HG02870 (cell line): Measurements from ENCODE around the gene SCYL3.

Source experiments
- ATAC-seq: cut with Tn5 transposase; IDR thresholded peaks from one replicate; pipeline ENCODE4 v1.9.1; 2021; ENCODE audit warnings: mild to moderate bottlenecking, moderate library complexity; ENCODE audit not compliant: unreplicated experiment

Gene SCYL3

DNA sequence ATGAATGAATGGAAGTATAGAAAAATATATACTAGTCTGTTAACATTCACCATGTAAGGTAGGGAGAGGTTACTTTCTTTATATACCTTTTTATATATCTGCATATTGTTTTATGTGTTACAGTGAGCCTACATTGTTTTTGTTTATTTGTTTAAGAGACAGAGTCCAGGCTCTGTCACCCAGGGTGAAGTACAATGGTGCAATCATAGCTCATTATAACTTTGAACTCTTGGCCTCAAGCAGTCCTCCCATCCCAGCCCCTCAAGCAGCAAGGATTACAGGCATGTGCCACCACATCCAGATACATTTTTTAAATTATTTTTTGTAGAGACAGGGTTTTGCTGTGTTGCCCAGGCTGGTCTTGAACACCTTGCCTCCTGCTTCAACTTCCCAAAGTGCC lies 7.4 kb upstream of the SCYL3 start:
- no peak for ATAC-seq

DNA sequence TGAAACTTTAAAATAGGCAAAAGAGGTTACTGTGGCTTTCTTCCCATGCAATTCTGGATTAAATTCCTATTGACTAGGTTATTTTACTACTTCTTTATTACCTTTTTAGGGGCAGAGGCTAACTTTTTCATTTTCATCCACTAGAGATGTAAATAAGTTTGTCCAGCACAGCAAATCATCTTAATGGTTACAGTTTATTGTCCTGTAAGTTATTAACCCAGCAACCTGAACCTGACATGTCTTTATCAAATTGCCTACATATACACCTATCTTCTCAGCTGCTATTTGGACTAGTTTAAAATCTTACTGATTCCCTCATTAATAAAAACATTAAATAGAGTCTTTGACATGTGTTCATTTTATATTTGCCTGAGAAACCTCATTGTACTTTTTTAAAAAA lies 6.9 kb upstream of the SCYL3 start:
- ATAC-seq = no peak

DNA sequence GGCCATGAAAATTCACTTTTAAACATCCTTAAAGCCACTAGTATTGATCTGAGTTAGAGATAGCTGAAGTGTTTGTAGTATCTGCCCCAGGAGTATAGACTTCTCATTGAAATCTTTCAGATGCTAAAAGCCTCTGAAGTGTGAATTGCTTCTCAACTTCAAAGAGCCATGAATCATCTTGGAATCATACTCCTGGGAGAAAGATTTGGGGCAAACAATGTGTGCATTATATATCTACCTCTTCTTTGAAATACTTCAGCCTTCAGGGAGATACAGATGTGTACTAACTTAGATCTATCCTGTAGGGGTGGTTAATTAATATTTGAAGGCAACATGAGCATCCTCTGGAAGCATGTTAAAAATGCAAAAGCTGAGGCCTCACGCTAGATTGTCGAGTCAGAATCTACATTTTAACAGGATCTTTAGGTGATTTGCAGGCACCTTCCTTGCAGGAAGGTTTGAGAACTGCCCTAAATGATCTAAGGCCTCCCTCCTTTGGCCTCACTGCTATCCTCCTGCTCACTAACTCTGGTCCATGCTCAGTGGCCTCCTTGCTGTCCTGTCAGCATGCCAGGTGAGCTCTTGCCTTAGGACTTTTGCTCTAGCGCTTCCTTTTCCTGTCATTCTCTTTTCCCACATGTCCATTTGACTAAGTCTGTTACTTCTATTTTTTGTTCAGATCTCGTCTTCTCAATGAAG lies 6.0 kb upstream of the SCYL3 start:
- no peak for ATAC-seq

DNA sequence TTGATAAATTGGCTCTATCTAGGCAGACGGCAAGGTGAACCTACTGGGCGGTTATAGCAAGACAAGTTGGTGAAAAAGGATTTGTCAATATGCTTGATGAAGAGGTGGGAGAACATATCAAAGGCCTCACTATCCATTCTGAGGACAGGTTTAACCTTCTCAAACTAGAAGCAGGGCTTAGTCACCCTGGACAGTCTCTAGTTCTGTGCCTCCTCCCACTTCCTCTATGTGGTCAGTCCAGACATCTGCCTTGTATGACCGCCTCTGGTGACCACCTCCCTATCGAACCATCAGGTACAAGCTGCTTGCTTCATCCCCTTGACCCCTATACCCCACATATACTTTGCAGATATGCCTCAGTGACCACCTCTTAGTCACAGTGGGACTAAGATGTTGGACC lies 2.3 kb upstream of the SCYL3 start:
- ATAC-seq = peak; percentile 18

DNA sequence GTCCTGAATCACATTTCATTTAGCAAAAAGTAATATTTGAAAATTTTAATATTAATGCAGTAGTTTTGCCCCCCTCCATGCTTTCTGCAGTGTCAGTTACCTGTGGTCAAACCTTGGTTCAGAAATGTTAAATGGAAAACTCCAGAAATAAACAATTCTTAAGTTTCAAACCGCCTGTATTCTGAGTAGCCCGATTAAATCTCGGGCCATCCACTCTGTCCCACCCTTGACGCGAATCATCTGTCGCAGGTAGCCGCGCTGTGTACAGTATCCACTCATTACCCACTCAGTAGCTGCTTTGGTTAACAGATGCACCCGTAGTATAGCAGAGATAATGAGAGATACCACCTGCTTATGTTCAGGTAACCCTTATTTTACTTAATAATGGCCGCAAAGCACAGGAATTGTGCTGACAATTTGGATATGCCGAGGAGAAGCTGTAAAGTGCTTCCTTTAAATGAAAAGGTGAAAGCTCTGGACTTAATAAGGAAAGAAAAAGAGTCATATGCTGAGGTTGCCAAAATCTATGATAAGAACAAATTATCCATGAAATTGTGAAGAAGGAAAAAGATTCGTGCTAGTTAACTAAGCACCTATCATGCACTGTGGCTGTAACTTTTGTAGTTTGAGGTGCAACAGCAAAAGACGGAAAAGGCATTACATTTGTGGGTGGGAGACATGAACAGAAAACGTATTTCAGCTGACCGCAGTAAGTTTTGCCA lies 889 bp upstream of the SCYL3 start:
- ATAC-seq = no peak

DNA sequence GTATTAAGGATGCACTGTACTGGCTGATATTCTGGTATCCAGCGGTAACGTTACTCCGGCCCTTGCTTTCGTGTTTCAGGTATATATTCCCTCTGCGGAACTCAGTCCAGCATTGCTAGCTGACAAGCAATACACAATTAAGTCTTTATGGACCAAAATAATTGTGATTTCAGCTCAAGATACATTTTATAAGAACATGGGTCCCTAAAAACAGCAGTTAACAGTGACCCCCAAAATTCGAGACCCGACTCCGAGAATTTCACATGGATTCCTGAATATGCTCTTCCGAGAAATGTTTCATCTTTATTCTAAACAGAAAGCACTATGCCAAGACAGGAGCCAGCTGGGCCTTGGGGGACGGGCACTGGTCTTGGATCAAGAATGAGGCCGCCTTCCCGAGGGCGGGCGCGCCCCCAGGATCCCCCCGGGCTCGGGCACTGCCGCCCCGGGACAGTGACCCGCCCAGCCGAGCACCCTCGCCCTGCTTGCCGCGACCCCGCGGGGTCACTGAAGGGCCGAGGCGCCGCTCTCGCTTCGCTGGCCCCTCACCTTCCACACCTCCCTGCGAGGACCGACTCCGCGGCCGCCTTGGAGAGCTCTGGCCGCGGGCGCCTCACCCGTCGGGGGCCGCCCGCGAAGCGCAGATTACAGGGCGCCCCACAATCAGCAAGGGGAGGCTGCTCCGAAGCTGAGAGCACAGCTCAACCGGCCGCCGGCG lies 610 bp downstream of the SCYL3 start:
- ATAC-seq = peak; percentile 2

DNA sequence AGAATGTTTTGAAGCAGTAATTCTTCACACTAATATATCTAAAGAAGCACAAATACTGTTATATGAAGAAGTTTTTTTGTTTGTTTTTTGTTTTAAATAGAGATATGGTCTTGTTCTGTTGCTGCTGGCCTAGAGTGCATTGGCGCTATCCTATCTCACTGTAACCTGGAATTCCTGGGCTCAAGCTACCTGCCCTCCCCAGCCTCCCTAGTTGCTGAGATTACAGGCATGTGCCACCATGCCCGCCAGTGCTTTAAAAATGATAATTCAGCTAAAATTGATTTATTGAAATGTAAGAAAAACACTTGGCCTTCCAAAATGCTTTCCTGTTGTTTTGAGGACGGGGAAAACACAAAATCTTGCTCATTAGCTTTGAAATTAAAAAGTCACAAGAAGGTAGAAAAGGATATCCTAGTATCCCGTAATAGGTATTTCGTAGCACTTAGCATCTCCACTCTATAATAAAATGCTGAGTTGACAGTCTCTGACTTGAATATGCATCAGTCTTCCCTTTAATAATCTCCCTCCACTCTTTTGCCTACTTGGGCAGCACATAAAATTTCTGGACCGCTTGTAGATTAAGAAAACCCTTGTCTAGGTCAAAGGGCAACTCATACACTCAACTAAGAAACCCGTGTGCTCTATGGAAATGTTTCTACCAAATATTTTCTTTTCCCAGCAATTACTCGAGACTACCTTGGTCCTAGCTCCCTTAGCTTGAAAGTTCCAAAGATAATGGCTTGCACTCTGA lies 1.3 kb downstream of the SCYL3 start:
- ATAC-seq = no peak

DNA sequence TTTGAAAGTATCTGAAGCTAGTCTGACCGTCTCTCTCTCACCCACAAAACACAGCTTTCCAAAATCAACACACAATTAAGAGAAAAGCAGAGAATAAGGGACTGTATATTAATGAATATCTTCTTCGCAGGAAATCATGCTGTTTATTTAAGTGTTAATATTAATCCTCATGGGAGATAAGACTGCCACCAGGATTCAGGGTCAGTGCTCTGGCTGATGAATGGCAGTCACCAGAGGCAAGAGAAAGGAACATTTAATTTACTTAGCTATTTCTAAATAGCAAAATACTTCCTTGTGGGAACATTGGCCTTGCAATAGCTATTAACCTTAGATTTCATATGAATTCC lies 2.2 kb downstream of the SCYL3 start:
- no peak for ATAC-seq

DNA sequence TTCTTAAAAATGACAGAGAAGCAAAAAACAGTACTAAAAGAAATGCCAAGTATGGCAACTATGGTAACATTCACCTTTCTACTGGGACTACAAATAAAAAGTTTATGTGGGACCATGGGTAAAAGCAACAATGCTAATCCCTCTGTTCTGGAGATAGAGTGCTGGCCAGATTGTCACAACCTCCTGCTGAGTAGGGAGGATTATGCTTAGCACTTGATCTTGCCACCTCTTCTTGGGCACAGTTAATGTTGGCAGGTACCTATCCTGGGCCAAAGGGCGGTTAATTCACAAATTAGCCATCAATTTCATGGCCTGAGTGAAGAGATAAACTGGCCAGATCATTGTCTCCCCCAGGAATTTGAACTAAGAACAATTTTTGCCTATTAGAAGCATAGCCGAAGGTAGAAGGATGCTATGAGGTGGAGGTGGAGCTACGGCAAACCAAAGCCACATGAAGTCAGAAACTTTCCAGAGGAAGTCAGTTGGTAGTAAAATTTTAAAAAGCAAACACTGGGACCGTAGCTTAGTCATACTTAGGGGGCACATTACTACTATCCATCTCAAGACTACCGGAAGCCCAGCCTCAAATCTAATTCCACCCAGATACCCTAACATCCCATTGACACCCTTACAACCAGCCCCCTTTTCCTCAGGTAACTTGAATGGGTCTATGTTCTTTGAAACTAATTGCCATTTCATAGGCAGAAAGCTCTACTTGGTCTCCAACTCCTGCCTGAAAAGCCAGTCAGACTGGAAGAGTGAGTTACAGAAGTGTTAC lies 2.7 kb downstream of the SCYL3 start:
- ATAC-seq = peak; percentile 25

DNA sequence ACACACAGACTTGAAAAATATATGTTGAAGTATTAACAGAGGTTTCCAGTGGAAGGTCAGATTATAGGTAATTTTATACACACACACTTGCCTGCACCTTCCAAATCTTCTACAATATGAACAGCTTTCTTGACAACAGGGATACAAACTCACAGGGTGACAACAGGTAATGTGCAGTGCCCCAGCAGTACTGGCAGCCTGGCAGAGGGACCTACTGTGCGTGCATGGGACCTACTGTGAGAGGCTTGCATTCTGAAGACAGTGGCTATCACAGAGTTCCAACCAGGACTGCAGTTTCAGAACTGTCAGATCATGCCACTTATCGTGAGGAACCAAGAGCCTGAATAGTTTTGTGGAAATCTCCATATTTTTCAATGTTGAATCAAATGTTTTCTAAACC lies 3.8 kb downstream of the SCYL3 start:
- no peak for ATAC-seq

DNA sequence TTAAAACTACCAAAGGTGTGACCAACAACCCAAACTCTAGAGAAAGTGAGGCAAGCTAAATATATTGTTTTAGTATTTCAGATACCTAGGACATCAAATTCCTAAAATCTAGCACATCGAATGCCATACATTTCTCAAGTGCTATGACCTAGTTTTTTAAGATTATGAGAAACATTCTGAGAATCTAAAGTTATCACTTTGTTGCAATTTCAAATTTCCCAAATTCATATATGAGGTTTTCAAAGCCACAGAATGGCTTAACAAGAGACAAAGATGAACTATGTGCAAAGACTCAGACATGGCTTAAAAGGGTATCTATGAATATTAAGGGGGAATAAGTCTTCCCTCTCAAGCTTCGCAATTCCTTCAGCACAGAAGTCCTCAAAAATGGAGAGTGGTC lies 6.8 kb downstream of the SCYL3 start:
- no peak for ATAC-seq

DNA sequence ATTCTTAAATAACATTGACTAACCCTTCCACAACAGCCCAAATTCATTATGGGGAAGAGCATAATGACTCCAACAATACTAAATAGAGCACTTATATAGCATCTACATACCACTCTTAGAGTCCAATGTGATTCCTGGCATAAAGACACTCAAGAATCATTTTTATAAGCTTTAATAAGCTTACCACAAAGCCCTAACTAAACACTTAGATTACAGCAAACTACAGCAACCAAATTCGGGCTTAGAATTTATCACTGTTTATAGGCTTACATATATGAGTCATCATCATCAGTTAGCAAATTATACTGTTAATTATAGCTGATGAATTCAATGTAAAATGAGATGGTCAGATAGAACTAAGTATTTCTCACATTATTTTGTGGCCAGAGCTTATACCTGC lies 7.3 kb downstream of the SCYL3 start:
- no peak for ATAC-seq

DNA sequence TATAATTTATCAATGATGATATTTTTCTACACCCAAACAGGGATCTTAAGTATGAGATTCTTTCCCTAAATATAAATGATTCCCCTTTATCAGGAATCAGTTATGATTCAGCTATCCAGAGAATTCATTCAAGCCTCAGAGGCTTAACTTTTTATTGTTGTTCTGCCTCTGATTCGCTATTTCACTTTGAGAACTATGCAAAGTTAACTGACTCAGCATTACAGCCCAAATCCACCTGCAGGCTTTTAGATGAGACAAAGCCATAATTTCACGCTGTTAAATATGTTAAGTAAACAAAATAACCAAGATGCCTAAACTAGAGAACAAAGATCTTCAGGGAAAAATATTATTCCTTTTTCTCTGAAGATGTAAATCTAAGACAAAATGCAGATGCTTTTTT lies 8.5 kb downstream of the SCYL3 start:
- no peak for ATAC-seq

DNA sequence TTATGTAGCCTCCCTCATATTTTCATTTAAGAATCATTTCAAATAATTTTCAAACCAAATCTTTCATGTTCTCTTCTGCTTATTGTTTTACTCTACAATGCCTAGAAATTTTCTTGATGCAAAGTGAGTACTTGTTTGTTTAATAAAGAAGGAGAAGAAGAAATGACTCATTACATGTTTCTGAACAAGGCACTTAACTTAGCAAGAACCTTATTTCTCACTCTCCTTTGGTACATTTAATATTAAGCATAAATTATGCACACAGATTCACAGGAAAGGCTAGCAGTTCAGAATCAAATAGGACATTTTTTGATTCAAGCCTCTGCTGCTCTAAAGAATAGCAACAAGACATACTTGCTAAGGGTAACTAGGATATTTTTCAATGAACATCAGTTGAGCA lies 9.1 kb downstream of the SCYL3 start:
- ATAC-seq = no peak

DNA sequence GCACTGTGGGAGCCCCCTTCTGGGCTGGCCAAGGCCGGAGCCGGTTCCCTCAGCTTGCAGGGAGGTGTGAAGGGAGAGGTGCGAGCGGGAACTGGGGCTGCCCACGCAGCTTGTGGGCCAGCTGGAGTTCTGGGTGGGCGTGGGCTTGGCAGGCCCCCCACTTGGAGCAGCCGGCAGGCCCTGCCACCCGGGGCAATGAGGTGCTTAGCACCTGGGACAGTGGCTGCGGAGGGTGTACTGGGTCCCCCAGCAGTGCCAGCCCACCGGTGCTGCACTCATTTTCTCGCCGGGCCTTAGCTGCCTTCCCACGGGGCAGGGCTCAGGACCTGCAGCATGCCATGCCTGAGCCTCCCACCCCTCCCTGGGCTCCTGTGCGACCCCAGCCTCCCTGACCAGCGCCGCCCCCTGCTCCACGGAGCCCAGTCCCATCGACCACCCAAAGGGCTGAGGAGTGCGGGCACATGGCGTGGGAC lies 11.6 kb downstream of the SCYL3 start:
- no peak for ATAC-seq

DNA sequence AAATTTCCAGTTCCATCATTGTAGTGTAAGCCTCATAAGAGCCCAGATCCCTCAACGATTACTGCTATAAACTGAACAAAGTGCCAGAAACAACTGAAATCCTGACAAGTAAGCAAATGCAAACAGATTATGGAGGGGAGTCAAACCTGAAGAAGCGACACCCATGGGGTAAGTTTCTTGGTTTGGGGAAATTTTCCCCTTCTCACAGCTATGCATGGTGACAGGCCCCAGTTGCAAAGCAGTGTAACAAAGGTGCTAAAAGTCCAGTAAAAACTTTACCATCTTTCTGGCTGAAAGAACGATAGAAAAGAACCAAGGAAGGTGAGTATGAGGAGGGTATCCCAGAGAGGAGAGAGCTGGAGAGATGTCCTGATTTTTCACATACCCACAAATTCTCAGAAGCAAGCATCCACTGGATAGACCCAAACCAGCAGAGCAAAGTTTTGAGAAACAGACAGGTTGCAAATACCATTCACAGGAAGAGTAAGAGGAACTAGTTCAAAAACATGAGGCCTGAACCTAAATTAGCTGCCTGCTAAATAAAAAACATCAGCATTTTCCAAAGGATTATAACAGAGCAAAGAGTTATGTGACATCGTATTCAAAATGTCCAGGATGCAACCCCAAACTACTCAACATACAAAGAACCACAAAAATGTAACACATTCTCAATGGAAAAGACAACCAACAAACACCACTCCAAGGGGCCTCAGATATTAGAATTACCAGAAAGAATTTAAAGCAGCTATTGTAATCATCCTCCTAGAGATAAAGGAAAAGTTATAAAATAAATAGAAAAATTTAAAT lies 14.5 kb downstream of the SCYL3 start:
- no peak for ATAC-seq

DNA sequence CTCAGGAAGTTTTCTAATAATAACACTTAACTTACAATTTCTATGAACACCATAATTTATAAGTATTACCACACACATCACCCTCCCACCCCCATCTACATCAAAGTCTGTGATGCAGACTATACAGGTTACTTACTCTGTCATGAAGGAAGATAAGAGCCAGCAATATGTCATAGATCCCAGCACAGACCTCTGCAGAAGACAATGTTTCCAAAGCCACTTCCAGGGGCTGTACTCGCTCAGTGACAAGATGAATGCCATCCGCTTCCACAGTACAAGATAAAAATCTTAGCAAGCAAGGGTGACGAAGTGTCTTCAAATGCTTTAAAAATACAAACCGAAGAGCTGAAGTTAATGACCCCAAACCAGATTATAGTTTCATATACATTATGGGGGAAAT lies 15.2 kb downstream of the SCYL3 start:
- no peak for ATAC-seq

DNA sequence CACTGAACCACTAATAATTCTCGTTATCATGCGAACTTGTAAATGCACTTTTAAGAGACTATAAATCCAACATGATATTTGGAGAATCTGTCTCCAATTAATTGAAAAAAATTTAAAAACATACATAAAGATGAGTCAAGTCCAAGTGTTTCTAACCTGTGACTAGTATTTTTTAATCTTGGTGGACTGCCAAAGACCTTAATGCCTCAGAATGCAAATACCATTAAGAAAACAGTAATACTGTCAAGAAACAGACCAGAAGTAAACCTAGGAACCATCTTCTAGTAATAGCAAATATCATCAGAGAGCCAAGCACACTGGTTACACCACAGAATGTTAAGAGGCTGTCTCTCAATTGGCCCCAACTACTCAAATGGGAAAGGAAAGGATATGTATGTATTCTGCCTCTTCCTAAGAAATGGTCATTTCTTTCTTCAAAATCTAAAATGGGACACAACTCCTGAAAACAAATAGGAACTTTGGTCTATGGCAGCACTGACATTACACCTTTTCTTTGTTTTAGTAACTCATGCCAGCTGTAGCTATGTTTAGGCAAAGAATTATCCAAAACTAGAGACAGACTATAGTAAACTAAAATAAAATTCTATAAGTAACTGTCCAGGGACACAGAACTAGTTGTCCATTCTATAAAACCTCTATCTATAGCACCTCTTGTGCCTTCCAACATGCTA lies 15.8 kb downstream of the SCYL3 start:
- no peak for ATAC-seq

DNA sequence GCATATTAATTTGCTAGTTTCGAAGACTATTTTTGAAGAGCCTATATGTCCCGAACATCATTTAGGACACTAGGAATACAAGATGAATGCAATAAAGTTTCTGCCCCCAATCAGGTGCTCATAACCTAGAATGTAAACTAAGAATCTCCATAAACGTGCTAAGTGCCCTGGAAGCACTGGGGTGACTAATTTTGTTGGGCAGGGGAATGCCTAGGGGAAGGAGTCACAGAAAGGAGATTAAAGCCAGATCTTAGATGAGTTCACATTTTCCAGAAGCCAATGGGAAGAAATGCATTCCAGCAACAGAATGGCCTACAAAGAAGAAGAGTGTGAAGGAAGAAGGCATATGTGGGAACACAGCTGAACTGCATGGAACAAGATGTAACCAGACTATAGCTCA lies 19.5 kb downstream of the SCYL3 start:
- ATAC-seq = no peak
